Body of pancreas (tissue), 4 donors: Measurements from ENCODE around the gene CHST2.

Experiments
- CTCF ChIP-seq, 7 experiments: fragments of 450-650 bp in 4 of 7; fragments of 200-600 bp in 3 of 7; sonication (generic) in 3 of 7; IDR thresholded peaks; one replicate each; pipeline ENCODE4 v1.5.1; 2016 to 2019; ENCODE audit warnings: antibody characterized with exemption in 7 of 7
- POLR2A ChIP-seq, 3 donors: fragments of 450-650 bp; IDR thresholded peaks; one replicate each; pipeline ENCODE4 v1.6.1; 2016; ENCODE audit warnings: antibody characterized with exemption in 3 of 3, mild to moderate bottlenecking in 2 of 3

GRCh38 chr3:143172062-143172794, 52.7 kb downstream of the CHST2 start:
- no peak for TF ChIP-seq CTCF (IDR thresholded peaks at IDR 0.05)
- no peak for TF ChIP-seq POLR2A (IDR thresholded peaks at IDR 0.05)
